HG03378 (cell line): ENCODE data around the gene COL8A2.
"Not testable (repeated sequence)": the region's sequence is repeated elsewhere in the genome, so short reads cannot be mapped to it uniquely, and the experiment has no call there.

Experiments
- ATAC-seq: cut with Tn5 transposase; IDR thresholded peaks from one replicate; pipeline ENCODE4 v1.9.1; 2021; ENCODE audit warnings: mild to moderate bottlenecking, moderate library complexity; ENCODE audit not compliant: unreplicated experiment

Gene COL8A2

GRCh38 chr1:36125129-36125991 is at the start of gene COL8A2:
COL8A2 (minus strand) TSS chr1:36125222; CDS start chr1:36100242, 24,980 bp downstream.
- ATAC-seq: no peak

GRCh38 chr1:36174713-36175112 is 49.7 kb upstream of the COL8A2 start:
- no peak for ATAC-seq

GRCh38 chr1:36172983-36173382 is 48.0 kb upstream of the COL8A2 start:
- no peak for ATAC-seq

GRCh38 chr1:36172017-36172747 is 47.2 kb upstream of the COL8A2 start:
- no peak for ATAC-seq

DNA sequence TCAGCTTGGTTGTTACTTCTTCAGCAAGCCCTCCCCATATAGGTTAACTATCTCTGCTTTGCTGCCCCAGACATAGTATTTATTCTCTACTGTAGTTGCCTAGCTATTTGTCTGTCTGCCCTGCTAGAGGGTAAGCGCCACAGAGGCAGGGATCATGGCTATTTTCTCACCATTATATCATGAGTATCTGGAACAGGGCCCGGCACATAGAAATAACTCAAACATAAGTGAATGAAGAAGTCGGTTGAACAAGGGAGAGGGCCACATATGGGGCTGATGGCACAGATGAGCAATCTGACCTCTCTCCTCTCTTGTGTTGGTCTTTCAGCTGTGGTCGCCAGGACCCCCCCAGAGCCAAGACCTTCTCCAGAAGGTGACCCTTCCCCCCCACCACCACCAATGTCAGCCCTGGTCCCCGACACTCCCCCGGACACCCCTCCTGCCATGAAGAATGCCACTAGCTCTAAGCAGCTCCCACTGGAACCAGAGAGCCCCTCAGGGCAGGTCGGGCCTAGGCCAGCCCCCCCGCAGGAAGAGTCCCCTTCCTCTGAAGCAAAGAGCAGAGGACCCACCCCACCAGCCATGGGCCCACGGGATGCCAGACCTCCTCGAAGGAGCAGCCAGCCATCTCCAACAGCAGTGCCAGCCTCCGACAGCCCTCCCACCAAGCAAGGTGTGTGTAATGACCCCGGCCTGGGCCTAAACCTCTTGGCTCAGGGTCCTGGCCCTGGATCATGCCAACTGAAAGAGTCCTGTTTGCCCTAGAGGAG is 45.8 kb upstream of the COL8A2 start:
- no peak for ATAC-seq

DNA sequence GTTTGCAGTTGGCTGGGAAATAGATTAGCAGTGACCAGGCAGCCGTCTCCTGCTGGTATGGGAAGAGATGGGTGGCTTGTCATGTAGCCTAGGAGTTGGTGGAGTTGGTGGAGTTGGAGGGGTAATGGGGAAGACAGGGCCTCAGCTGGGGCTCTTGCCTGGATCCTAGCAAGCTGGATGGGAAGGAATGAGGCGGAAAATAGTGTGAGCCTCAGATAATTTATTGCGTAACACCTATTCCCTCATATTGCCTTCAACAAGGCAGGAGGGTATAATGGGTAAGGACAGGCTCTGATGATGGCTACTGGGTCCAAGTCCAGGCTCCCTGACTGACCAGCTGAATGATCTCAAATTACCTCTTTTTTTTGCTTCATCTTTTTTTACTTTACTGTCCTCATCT is 43.5 kb upstream of the COL8A2 start:
- ATAC-seq: no peak

GRCh38 chr1:36166938-36167905 is 42.2 kb upstream of the COL8A2 start:
- no peak for ATAC-seq

DNA sequence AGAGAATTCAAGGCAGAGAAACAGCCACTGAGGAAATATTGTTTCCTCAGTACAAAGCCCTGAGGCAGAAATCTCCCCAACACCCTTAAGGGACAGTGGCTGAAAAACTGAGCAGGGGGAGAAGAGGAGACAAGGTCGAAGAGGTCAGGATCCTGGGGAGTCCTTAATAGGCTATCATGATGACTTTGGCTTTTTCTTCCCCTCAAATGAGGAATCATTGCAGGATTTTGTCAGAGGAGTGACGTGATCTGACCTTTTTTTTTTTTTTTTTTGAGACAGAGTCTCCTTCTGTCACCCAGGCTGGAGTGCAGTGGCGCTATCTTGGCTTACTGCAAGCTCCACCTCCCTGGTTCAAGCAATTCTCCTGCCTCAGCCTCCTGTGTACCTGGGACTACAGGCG is 41.1 kb upstream of the COL8A2 start:
- ATAC-seq: no peak

GRCh38 chr1:36165145-36165544 is 40.1 kb upstream of the COL8A2 start:
- no peak for ATAC-seq

- no peak for ATAC-seq
Observed at GRCh38 chr1:36164361-36164760, 39.3 kb upstream of the COL8A2 start.

- no peak for ATAC-seq
Observed at GRCh38 chr1:36163426-36163825, 38.4 kb upstream of the COL8A2 start.

DNA sequence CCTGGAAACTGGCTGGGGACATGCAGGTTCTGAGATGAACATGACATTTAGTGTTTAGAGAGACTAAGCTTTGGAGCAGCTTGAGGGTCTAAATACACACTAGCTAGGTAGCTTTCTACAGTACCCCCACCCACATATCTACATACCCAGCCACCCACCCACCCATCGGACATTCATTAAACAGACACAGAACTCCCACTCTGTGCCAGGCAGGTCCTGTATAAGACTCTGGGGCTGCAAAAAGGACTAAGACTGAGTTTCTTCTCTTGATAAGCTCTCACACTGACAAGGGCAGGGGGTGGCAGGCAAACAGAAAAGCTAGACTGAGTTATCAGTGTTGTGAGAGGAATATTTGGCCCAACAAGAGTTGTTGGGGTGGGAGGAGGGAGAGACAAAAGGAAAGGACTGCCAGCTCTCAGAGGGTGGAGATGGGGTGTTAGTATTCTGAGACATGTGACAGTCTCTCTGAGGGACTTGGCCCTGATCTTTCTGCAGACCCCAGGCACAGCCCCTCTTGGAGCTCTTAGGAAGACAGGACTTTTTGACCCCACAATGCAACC is 37.7 kb upstream of the COL8A2 start:
- no peak for ATAC-seq

DNA sequence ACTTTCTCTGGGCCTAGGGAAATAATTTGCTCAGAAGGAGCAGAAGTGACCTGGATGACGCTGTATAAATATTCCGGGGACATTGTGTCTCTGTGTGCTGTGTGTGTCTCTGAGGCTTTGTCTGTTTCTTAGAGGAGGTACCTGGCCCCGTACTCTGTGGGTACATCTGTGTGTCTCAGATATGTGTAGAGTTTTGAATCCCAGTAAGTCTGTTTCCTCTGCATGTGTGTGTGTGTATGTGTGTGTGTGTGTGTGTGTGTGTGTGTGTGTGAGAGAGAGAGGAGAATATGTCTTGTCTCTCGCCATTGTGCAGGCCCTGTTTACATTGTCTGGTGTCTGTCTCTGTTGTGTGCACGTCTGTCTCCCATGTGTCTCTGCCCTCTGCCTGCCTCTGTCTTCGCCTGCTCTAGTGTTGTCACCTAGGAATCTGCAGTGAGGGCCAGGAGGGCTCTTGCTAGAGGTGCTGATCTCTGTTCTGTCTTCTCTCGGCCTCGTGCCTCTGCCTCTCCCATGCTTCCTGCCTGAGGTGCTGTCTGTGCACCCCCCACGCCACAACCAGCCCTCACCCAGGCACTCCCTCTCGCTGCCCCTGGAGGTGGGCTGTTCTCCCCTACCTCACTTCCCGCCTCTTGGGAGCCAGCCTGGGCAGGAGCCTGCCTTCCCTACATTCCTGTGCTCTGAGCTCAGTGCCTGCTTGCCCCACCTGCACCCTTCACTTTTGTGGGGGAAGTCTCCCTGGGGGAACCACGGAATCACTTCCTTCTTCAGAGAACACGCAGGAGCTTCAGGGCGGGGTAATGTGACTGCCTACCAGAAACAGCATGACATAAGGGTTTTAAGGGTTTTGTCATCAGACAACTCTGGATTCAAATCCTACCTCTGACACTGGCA is 36.9 kb upstream of the COL8A2 start:
- ATAC-seq: no peak

DNA sequence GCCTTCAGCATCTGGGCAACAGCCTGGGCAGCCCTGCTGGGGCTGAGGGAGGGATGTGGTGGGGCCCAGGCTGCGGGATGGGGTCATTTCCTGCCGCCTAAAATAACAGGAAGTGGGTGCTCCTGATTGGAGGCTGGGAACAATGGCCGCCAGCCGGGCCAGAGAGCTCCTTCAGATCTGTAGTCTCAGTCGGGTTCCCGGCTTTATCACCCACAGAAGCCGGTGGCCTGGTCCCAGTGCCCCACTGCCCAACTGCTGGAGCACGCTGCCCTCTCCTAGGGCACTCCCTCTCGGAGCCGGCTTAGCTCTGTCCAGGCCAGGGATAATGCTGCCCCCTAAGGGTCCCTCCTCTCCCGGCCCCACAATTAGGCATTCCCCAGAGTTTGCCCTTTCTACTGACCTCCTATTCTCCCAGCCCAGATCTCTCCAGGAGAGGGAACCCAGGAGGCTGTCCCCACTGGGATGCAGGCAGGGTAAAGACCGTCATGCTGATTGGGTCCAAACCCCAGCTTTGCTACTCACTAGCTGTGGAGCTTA is 36.0 kb upstream of the COL8A2 start:
- ATAC-seq: no peak

DNA sequence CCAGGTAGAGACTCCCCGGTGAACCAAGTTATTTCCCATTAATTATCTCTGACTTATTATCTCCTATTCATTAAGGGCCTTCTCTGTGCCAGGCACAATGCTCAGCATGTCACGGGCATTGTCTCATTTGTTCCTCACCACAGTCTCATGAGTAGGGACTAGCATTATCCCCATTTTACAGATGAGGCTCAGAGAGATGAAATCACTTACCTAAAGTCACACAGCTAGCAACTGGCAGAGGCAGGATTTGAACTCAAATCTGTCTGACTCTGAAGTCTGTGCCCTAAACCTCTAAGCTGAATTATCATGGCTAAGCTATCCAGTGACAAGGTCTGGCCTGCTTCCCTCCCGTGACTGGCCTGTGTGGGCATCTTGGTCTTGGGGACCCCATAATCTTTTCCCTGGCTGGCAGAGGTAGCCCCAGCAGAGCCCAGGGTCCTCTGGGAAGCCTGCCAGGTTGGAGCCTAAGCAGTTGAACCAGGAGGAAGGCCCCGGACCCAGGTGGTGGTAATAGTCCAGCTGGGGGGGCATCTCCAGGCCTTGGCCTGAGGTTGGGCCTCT is 35.4 kb upstream of the COL8A2 start:
- no peak for ATAC-seq

GRCh38 chr1:36159614-36160387 is 34.8 kb upstream of the COL8A2 start:
- no peak for ATAC-seq

GRCh38 chr1:36158827-36159252 is 33.8 kb upstream of the COL8A2 start:
- not testable (repeated sequence) for ATAC-seq
